PC-9 (cell line): ENCODE results near the gene CACNA2D1.

Source experiments
- CTCF ChIP-seq: fragments of 200-600 bp; sonication (generic); conservative IDR thresholded peaks from 2 replicates; pipeline ENCODE4 v1.6.1; 2017; ENCODE audit warnings: mixed run types, antibody characterized with exemption, mild to moderate bottlenecking, moderate library complexity
- EZH2 ChIP-seq: fragments of 200-600 bp; sonication (generic); IDR thresholded peaks from 2 replicates; pipeline ENCODE4 v1.8.0; 2017; ENCODE audit warnings: antibody characterized with exemption, low read depth

- TF ChIP-seq CTCF, result no peak
- TF ChIP-seq EZH2, result no peak
Measured at GRCh38 chr7:82209179-82209747, 234.3 kb downstream of the CACNA2D1 start.
